ENCODE measurements around the gene COPG1. TPM values are rescaled to one million over a fixed set of nuclear protein-coding genes. Genes with fewer than 3 reads are reported as not detected.

Gene COPG1
- total and polyA plus RNA-seq, 2 experiments from 2014 or later: 50.0 to 106 TPM

DNA sequence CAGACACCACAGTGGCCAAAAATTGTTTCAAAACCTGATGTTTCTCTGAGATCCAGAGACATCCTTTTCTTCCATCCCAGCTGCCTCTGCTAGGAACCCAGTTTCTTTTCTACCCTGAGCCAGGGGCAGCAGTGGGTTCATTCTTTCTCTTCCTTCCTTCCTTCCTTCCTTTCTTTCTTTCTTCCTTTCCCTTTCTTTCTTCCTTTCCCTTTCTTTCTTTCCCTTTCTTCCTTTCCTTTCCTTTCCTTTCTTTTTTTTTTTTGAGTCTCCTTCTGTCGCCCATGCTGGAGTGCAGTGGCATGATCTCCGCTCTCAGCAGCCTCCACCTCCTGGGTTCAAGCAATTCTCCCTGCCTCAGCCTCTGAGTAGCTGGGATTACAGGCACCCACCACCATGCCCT lies 30.7 kb upstream of the COPG1 start:
- Histone ChIP-seq H3K4me2 (no peak overlapping the region), H3K4me1 (ENCODE audit: insufficient read depth) (no peaks in the 10 kb centered on the region), H3K27ac (ENCODE audit: low read depth) (no peak overlapping the region), H3K79me2 (replicated peaks; ENCODE audit: insufficient read depth) (no peaks in the 10 kb centered on the region), H3K4me3 (no peak overlapping the region), H3K27me3 (ENCODE audit: insufficient read depth) (no peaks in the 10 kb centered on the region), H4K20me1 (replicated peaks; ENCODE audit: insufficient read depth) (no peaks in the 10 kb centered on the region), H3K9me2 (ENCODE audit: insufficient read depth) (no peaks in the 10 kb centered on the region), H2AFZ (peak overlapping the region; percentile 38; the same call in 1 of the 2 replicates), H3K36me3 (ENCODE audit: insufficient read depth) (no peaks in the 10 kb centered on the region), H3F3A (replicated peaks; ENCODE audit: low read depth) (no peaks in the 10 kb centered on the region)
- peaks cover 8% of the 10 kb centered on the region for H3K27me3 Mint-ChIP-seq (ENCODE audit: insufficient read depth, low read depth, poor library complexity)
- H3K9me3 Mint-ChIP-seq: no peaks in the 10 kb centered on the region
- H3K27ac Mint-ChIP-seq: no peak overlapping the region
- H3K4me3 Mint-ChIP-seq: no peak overlapping the region
- H3K4me1 Mint-ChIP-seq: no peaks in the 10 kb centered on the region
- TF ChIP-seq STAT1 (IDR thresholded peaks at IDR 0.05; ENCODE audit: unreplicated experiment) (no peak), ZNF331 (CRISPR knock-in tag; IDR thresholded peaks at IDR 0.05; ENCODE audit: low read depth) (no peak), JUNB (IDR thresholded peaks at IDR 0.05; ENCODE audit: unreplicated experiment) (no peak), CREB1 (CRISPR knock-in tag; IDR thresholded peaks at IDR 0.05; ENCODE audit: low read depth) (no peak), ZNF114 (CRISPR knock-in tag; IDR thresholded peaks at IDR 0.05) (no peak), NANOG (IDR thresholded peaks at IDR 0.05; ENCODE audit: borderline replicate concordance) (no peak), POLR2AphosphoS5 (IDR thresholded peaks at IDR 0.05; ENCODE audit: low read depth) (no peak), EZH2phosphoT487 (IDR thresholded peaks at IDR 0.05; ENCODE audit: unreplicated experiment) (no peak), EZH2 (IDR thresholded peaks at IDR 0.05; ENCODE audit: low read depth, unreplicated experiment) (no peak)
- TF ChIP-seq, protein P1, sequence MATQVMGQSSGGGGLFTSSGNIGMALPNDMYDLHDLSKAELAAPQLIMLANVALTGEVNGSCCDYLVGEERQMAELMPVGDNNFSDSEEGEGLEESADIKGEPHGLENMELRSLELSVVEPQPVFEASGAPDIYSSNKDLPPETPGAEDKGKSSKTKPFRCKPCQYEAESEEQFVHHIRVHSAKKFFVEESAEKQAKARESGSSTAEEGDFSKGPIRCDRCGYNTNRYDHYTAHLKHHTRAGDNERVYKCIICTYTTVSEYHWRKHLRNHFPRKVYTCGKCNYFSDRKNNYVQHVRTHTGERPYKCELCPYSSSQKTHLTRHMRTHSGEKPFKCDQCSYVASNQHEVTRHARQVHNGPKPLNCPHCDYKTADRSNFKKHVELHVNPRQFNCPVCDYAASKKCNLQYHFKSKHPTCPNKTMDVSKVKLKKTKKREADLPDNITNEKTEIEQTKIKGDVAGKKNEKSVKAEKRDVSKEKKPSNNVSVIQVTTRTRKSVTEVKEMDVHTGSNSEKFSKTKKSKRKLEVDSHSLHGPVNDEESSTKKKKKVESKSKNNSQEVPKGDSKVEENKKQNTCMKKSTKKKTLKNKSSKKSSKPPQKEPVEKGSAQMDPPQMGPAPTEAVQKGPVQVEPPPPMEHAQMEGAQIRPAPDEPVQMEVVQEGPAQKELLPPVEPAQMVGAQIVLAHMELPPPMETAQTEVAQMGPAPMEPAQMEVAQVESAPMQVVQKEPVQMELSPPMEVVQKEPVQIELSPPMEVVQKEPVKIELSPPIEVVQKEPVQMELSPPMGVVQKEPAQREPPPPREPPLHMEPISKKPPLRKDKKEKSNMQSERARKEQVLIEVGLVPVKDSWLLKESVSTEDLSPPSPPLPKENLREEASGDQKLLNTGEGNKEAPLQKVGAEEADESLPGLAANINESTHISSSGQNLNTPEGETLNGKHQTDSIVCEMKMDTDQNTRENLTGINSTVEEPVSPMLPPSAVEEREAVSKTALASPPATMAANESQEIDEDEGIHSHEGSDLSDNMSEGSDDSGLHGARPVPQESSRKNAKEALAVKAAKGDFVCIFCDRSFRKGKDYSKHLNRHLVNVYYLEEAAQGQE (IDR thresholded peaks at IDR 0.05; ENCODE audit: unreplicated experiment): no peak
- TF ChIP-seq, protein P2, sequence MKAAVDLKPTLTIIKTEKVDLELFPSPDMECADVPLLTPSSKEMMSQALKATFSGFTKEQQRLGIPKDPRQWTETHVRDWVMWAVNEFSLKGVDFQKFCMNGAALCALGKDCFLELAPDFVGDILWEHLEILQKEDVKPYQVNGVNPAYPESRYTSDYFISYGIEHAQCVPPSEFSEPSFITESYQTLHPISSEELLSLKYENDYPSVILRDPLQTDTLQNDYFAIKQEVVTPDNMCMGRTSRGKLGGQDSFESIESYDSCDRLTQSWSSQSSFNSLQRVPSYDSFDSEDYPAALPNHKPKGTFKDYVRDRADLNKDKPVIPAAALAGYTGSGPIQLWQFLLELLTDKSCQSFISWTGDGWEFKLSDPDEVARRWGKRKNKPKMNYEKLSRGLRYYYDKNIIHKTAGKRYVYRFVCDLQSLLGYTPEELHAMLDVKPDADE (IDR thresholded peaks at IDR 0.05): no peak
- TF ChIP-seq, protein P3, sequence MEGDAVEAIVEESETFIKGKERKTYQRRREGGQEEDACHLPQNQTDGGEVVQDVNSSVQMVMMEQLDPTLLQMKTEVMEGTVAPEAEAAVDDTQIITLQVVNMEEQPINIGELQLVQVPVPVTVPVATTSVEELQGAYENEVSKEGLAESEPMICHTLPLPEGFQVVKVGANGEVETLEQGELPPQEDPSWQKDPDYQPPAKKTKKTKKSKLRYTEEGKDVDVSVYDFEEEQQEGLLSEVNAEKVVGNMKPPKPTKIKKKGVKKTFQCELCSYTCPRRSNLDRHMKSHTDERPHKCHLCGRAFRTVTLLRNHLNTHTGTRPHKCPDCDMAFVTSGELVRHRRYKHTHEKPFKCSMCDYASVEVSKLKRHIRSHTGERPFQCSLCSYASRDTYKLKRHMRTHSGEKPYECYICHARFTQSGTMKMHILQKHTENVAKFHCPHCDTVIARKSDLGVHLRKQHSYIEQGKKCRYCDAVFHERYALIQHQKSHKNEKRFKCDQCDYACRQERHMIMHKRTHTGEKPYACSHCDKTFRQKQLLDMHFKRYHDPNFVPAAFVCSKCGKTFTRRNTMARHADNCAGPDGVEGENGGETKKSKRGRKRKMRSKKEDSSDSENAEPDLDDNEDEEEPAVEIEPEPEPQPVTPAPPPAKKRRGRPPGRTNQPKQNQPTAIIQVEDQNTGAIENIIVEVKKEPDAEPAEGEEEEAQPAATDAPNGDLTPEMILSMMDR (conservative IDR thresholded peaks at IDR 0.05; ENCODE audit: low read depth in 2 of 2): no peak
- TF ChIP-seq, protein P4, sequence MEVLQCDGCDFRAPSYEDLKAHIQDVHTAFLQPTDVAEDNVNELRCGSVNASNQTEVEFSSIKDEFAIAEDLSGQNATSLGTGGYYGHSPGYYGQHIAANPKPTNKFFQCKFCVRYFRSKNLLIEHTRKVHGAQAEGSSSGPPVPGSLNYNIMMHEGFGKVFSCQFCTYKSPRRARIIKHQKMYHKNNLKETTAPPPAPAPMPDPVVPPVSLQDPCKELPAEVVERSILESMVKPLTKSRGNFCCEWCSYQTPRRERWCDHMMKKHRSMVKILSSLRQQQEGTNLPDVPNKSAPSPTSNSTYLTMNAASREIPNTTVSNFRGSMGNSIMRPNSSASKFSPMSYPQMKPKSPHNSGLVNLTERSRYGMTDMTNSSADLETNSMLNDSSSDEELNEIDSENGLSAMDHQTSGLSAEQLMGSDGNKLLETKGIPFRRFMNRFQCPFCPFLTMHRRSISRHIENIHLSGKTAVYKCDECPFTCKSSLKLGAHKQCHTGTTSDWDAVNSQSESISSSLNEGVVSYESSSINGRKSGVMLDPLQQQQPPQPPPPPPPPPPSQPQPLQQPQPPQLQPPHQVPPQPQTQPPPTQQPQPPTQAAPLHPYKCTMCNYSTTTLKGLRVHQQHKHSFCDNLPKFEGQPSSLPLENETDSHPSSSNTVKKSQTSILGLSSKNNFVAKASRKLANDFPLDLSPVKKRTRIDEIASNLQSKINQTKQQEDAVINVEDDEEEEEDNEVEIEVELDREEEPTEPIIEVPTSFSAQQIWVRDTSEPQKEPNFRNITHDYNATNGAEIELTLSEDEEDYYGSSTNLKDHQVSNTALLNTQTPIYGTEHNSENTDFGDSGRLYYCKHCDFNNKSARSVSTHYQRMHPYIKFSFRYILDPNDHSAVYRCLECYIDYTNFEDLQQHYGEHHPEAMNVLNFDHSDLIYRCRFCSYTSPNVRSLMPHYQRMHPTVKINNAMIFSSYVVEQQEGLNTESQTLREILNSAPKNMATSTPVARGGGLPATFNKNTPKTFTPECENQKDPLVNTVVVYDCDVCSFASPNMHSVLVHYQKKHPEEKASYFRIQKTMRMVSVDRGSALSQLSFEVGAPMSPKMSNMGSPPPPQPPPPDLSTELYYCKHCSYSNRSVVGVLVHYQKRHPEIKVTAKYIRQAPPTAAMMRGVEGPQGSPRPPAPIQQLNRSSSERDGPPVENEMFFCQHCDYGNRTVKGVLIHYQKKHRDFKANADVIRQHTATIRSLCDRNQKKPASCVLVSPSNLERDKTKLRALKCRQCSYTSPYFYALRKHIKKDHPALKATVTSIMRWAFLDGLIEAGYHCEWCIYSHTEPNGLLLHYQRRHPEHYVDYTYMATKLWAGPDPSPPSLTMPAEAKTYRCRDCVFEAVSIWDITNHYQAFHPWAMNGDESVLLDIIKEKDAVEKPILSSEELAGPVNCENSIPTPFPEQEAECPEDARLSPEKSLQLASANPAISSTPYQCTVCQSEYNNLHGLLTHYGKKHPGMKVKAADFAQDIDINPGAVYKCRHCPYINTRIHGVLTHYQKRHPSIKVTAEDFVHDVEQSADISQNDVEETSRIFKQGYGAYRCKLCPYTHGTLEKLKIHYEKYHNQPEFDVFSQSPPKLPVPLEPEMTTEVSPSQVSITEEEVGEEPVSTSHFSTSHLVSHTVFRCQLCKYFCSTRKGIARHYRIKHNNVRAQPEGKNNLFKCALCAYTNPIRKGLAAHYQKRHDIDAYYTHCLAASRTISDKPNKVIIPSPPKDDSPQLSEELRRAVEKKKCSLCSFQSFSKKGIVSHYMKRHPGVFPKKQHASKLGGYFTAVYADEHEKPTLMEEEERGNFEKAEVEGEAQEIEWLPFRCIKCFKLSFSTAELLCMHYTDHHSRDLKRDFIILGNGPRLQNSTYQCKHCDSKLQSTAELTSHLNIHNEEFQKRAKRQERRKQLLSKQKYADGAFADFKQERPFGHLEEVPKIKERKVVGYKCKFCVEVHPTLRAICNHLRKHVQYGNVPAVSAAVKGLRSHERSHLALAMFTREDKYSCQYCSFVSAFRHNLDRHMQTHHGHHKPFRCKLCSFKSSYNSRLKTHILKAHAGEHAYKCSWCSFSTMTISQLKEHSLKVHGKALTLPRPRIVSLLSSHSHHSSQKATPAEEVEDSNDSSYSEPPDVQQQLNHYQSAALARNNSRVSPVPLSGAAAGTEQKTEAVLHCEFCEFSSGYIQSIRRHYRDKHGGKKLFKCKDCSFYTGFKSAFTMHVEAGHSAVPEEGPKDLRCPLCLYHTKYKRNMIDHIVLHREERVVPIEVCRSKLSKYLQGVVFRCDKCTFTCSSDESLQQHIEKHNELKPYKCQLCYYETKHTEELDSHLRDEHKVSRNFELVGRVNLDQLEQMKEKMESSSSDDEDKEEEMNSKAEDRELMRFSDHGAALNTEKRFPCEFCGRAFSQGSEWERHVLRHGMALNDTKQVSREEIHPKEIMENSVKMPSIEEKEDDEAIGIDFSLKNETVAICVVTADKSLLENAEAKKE (CRISPR knock-in tag; IDR thresholded peaks at IDR 0.05): no peak
- no peaks in the 10 kb centered on the region for H3K36me3 Mint-ChIP-seq (ENCODE audit: low read depth)
- DNase-seq (ENCODE audit: low spot score): no peak
- no peak for ATAC-seq
